GM18909 (cell line): ENCODE measurements around the gene TMEM38B.
"Not testable (repeated sequence)": the region's sequence is repeated elsewhere in the genome, so short reads cannot be mapped to it uniquely, and the experiment has no call there.

Experiments
- ATAC-seq: cut with Tn5 transposase; IDR thresholded peaks from one replicate; pipeline ENCODE4 v1.9.1; 2021; ENCODE audit warnings: mild to moderate bottlenecking; ENCODE audit not compliant: unreplicated experiment, poor library complexity

TMEM38B gene

DNA sequence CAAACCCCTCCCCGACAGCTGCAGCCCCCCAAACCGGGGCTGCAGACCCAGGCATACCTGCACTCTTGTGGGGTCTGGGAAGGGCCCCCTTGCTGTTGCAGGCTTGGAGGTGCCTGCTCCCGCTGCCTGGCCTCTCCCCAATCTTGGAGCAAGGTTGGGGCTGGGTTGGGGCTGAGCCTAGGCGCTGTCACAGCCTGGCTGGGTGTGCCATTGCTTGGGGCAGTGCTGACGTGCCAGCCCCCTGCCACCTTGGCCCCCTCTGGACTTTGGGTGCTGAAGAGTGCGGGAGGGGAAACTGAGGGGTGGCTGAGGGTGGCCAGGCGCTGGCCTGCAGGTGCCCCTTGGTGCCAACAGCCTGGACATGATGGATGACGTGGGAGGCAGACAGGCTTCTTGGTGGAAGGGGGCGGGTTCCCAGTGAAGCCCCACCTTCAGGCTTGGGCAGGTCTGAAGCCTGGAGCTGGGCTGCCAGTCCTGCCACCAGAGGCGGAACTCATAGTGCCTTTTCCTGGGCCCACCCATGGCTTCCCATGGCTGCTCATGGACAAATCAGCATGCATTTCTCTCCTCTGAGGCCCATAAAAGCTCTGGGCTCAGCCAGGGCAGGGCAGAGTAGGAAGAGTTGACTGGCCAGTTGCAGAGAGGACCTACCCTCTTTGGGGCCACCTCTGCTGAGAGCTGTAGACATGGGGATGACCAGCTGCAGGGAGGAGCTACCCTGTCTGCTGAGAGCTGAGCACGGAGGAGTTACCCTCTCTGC lies 19.1 kb downstream of the TMEM38B start:
- ATAC-seq: no peak

DNA sequence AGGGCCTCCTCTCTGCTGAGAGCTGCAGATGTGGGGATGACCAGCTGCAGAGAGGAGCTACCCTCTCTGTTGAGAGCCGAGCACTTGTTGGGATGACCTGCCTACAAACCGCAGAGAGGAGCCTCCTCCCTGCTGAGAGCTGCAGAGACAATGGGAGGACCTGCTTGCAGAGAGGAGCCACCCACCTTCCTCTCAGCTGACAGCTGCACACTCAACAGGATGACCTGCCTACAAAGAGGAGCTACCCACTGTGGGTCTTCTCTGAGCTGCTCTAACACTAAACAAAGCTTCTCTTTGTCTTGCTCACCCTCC lies 19.6 kb downstream of the TMEM38B start:
- no peak for ATAC-seq

DNA sequence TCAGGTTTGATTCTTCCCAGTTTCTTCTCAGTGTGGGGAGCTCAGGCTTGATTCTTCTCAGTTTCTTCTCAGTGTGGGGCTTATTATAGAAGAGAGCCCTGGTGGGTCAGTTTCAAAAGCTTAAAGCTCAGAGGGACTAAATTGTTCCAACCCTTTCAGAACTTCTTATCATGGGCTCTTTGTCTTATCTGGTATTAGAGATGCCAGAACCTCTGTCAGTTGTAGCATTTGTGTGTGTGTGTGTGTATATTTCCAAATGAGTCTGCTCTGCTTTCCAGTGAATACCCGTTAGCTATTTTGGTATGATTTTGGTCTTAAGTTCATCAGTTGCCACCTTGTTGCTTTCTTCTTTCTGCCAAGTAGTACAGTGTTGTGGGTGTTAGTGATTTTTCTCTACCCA lies 21.8 kb downstream of the TMEM38B start:
- no peak for ATAC-seq

DNA sequence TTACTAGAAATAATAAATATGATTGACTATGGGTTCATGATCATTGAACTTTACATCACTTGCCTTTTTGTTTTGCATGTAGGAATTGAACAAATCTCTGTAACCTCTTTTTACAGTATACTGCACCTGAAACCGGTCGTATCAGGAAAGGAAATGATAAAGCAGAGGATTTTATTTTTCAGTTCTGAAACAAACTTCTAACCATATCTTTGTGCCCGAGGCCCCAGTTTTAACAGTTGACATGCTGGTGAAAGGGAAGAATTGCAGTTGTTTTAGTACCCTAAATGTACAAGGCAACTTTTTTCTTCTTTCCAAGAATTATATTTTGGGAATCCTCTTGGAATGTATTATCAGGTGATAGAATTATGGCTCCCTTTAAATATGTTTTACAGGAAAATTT lies 27.8 kb downstream of the TMEM38B start:
- no peak for ATAC-seq

DNA sequence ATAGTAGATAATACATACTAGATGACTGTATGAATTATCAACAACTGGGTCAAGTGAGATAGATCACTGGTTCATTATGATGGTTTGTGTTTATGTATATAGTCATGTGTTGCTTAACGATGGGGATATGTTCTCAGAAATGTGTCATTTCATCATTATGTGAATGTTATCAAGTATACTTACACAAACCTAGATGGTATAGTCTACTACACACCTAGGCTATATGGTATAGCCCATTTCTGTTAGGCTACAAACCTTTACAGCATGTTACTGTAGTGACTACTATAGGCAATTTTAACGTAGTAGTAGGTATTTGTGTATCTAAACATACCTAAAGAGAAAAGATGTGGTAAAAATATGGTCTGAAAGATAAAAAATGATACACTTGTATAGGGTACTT lies 31.0 kb downstream of the TMEM38B start:
- no peak for ATAC-seq

DNA sequence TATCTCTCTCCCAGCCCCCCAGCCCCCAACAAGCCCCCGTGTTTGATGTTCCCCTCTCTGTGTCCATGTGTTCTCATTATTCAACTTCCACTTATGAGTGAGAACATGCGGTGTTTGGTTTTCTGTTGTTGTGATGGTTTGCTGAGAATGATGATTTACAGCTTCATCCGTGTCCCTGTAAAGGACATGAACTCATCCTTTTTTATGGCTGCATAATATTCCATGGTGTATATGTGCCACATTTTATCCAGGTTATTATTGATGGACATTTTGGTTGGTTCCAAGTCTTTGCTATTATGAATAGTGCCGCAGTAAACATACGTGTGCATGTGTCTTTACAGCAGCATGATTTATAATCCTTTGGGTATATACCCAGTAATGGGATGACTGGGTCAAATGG lies 33.9 kb downstream of the TMEM38B start:
- not testable (repeated sequence) for ATAC-seq

DNA sequence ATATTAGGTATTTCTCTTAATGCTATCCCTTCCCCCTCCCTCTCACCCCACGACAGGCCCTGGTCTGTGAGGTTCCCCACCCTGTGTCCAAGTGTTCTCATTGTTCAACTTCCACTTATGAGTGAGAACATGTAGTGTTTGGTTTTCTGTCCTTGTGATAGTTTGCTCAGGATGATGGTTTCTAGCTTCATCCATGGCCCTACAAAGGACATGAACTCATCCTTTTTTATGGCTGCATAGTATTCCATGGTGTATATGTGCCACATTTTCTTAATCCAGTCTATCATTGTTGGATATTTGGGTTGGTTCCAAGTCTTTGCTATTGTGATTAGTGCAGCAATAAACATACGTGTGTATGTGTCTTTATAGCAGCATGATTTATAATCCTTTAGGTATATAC lies 37.1 kb downstream of the TMEM38B start:
- not testable (repeated sequence) for ATAC-seq

DNA sequence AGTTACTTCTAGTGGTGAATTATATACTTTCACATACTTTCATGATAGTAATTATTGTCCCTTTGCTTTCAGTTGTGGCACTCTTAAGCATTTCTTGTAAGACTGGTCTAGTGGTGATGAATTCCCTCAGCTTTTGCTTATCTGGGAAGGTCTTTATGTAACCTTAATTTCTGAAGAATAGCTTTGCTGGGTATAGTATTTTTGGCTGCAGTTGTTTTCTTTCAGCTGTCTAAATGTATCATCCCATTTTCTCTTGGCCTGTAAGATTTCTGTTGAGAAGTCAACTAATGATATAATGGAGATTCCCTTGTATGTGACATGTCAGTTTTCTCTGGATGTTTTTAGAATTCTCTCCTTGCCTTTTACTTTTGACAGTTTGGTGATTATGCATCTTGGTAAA lies 41.0 kb downstream of the TMEM38B start:
- no peak for ATAC-seq

DNA sequence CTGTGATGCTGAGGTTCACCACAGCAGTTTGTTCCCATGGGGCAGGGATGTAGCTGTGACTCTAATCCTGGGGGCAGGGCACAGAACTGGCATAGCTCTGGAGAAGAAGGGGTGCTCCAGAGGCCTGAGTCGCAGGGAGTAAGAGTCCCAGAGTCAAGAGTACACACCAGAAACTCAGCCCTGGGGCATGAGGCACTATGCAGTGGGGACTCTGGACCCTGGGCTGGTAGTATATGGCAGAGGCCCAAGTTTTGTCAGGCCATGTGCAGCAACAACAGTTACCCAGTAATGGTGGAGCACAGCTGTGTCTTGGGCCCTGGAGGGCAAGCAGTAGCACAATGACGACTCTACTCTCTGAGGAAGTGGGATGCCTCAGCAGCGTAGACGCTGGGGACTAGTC lies 42.9 kb downstream of the TMEM38B start:
- no peak for ATAC-seq

DNA sequence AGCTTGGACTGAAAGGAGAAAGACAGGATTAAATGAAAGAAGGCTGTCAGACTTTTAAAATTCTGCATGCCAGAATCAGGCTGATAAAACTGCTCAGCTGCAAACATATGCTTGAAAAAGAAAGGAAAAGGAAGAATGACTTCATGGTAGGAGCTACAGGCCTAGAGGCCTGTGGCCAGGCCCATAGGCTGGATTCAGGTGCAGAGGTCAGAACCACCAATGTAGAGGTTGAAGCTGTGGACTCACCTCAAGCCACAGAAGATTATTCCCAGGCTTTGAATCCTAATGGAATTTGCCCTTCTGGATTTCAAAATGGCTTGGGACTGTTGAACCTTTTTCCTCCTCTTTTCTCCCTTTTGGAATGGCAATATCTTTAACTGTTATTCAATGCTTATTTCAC lies 47.7 kb downstream of the TMEM38B start:
- no peak for ATAC-seq

DNA sequence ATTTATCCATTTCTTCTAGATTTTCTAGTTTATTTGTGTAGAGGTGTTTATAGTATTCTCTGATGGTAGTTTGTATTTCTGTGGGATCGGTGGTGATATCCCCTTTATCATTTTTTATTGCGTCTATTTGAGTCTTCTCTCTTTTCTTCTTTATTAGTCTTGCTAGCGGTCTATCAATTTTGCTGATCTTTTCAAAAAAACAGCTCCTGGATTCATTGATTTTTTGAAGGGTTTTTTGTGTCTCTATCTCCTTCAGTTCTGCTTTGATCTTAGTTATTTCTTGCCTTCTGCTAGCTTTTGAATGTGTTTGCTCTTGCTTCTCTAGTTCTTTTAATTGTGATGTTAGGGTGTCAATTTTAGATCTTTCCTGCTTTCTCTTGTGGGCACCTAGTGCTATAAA lies 53.0 kb downstream of the TMEM38B start:
- not testable (repeated sequence) for ATAC-seq

DNA sequence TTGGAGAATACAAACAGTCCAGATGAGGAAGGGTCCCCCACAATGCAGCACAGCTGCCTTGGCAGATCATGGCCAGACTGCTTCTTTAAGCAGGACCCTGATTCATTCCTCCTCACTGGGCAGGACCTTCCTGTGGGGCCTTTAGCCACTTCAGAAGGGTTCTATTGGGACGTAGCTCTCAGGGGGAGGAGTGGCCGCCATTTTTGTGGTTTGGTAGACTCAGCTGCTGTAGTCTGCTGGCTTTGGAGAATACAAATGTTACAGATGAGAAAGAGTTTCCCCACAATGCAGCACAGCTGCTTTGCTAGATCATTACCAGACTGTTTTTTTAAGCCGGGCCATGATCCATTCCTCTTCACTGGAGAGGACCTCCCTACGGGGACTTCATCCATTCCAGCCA lies 57.4 kb downstream of the TMEM38B start:
- ATAC-seq: no peak

DNA sequence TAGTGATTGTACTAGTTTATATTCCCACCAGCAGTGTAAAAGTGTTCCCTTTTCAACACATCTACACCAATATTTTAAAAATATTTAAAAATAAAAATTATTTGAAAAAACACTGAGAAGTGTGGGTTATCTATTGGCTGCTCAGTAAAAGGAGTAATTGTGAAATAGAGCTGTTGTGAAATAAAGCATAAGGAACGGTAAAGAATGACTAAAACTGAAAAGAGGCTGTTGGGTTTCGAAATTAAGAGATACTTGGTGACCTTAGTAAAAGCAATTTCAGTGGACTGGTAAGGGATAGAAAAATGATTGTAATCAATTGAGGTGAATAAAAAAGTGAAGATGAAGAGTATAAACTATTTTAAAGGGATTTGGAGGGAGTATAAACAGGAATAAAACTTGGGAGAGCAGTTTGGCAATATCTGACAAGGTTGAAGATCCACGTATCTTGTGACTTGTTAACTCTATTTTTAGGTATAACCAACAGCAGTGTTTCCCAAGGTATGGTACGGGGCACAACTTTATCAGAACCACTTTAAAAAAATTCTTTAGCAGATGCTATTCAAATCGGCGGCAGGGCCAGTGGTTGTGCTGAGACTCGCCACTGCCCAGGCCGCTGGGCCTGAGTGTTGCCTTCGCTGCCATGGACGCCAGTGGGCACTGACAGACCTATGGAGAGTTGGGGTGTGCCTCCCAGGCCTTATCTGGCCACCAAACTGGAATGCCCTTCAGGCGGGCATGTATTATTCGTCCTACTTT lies 63.3 kb downstream of the TMEM38B start:
- ATAC-seq: no peak

DNA sequence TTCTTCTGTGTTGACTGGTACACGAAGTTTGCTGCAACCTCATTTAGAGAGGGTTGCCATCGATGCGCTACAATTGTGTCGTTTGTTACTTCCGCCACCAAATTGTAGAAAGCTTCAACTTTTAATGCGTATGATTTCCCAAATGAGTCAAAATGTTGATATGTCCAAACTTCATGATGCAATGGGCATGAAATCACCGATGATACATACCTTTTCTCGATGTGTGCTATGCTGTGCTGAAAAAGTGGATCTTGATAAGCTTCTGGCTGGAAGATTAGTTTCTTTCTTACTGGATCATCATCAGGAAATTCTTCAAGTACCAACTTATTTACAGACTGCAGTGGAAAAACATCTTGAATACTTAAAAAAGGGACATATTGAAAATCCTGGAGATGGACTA lies 65.7 kb downstream of the TMEM38B start:
- ATAC-seq: no peak

DNA sequence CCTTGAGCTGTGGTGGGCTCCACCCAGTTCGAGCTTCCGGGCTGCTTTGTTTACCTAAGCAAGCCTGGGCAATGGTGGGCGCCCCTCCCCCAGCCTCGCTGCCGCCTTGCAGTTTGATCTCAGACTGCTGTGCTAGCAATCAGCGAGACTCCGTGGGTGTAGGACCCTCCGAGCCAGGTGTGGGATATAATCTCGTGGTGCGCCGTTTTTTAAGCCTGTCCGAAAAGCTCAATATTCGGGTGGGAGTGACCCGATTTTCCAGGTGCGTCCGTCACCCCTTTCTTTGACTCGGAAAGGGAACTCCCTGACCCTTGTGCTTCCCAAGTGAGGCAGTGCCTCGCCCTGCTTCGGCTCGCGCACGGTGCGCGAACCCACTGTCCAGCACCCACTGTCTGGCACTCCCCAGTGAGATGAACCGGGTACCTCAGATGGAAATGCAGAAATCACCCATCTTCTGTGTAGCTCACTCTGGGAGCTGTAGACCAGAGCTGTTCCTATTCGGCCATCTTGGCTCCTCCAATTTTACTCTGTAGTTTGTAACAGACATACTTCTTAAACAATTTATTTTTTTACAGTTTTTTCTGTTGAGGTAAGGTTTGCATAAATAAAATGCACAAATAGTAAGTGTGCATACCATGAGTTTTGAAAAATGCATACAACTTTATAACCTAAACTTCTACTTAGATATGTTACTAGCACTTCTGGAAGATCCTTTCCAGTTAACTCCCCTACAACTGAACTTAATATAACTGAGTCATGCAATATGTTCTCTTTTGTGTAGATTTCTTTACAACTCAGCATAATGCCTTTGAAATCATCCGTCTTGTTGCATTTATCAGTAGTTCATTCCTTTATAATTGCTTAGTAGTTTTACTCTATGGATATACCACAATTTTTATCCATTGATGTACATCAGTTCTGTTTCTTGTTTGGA lies 88.5 kb downstream of the TMEM38B start:
- not testable (repeated sequence) for ATAC-seq

DNA sequence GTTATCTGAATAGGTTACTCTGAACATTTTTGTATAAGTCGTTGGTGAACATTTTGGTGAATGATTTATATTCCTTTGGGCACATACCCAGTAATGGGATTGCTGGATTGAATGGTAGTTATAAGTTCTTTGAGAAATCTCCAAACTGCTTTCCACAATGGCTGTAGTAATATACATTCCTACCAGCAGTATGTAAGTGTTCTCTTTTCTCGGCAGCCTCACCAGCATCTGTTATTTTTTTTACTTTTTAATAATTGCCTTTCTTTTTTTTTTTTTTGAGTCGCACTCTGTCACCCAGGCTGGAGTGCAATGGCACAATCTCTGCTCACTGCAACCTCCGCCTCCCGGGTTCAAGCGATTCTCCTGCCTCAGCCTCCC lies 89.1 kb downstream of the TMEM38B start:
- not testable (repeated sequence) for ATAC-seq

DNA sequence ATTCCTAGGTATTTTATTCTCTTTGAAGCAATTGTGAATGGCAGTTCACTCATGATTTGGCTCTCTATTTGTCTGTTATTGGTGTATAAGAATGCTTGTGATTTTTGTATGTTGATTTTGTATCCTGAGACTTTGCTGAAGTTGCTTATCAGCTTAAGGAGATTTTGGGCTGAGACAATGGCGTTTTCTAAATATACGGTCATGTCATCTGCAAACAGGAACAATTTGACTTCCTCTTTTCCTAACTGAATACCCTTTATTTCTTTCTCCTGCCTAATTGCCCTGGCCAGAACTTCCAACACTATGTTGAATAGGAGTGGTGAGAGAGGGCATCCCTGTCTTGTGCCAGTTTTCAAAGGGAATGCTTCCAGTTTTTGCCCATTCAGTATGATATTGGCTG lies 92.5 kb downstream of the TMEM38B start:
- ATAC-seq: not testable (repeated sequence)

DNA sequence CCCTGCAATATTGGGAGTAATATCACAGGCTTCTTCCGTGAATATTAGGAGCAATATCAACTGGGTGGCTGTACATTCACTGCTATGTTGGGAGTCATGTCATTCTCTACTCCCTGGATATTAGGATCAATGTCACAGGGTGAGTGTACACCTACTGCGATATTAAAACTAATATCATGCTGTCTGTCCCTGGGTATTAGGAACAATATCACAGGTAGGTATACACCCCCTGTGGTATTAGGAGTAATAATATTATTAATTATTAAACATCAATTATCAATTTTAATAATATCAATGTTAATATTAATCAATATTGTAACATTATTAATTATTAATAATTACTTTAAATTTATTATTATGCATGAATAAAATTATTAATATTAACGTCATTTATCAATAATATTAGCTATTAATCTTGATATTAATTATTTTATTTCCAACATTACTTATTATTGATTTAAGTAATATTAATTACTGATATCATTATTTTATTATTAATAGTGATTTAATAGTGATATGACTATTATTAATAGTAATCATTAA lies 121.9 kb downstream of the TMEM38B start:
- no peak for ATAC-seq

DNA sequence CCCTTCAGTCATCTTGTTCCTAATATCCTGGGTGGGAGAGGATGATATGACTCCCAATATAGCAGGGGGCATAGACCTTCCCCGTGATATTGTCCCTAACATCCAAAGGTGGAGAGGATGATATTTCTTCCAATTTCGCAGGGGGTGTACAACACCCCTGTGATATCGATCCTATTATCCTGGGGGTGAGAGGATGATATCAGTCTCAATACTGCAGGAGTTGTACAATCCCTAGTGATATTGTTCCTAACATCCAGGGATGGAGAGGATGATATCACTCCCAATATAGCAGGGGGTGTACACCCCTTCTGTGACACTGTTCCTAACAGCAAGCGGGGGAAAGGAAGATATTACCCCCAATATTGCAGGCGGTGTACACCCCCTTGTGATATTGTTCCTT lies 122.6 kb downstream of the TMEM38B start:
- no peak for ATAC-seq

DNA sequence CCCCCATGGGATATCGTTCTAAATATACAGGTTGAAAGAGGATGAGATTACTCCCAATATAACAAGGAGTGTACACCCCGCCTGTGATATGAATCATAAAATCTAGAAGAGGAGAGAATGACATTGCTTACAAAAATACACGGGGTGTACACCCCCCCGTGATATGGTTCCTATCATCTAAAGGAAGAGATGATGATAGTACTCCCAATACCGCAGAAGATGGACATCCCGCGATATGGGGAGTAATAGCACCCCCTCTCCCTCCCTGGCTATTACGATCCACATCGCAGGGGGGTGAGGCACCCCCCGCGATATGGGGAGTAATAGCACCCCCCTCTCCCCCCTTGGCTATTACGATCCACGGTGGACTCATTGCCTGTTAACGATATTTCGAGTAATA lies 124.6 kb downstream of the TMEM38B start:
- no peak for ATAC-seq

DNA sequence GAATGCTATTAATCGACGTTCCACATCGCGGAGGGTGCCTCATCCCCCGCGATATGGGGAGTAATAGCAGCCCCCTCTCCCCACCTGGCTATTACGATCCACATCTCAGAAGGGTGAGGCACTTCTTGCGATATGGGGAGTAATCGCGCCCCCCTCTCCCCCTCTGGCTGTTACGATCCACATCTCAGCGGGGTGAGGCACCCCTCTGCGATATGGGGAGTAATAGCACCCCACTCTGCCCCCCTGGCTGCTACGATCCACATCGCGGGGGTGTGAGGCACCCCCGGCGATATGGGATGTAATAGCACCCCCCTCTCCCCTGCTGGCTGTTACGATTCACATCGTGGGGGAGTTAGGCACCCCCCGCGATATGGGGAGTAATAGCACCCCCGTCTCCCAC lies 128.5 kb downstream of the TMEM38B start:
- ATAC-seq: no peak
